Measurements from ENCODE around the gene OSBPL10.

DNA sequence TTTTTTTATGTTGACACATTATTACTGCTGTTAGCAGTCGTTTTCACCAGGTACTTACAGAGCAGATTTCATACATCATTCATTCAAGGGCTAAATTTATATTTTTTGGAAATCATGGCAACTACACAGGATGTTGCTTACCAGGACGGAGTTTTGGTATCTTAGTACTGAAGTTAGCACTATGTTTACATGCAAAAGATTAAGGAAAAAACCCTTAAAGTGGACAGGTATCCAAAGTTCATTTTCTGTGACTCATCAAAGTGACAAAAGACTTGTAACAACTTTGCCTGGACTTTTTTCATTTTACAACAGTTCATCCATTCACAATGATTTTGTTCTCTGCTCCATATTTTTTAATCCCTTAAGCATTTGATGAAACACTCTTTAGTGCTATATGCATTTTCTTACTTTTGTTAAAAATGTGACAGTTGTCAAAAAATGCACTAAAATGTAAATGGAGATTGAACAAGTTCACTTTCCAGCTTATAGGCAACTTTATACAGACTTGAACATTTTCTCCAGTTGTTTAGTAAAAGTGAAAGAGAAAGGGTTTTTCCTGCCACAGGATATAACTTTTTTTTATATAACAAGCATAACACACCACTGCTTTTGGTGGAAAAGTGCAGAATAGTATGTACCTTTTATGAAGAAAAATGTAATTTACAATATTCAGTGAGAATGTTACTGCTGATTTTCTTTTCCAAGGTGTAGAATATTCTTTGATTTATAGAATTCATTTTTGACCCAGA lies 344.2 kb downstream of the OSBPL10 start:
- TF ChIP-seq, protein P1, sequence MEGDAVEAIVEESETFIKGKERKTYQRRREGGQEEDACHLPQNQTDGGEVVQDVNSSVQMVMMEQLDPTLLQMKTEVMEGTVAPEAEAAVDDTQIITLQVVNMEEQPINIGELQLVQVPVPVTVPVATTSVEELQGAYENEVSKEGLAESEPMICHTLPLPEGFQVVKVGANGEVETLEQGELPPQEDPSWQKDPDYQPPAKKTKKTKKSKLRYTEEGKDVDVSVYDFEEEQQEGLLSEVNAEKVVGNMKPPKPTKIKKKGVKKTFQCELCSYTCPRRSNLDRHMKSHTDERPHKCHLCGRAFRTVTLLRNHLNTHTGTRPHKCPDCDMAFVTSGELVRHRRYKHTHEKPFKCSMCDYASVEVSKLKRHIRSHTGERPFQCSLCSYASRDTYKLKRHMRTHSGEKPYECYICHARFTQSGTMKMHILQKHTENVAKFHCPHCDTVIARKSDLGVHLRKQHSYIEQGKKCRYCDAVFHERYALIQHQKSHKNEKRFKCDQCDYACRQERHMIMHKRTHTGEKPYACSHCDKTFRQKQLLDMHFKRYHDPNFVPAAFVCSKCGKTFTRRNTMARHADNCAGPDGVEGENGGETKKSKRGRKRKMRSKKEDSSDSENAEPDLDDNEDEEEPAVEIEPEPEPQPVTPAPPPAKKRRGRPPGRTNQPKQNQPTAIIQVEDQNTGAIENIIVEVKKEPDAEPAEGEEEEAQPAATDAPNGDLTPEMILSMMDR (IDR thresholded peaks at IDR 0.05) = no peak
- TF ChIP-seq POLR2A (IDR thresholded peaks at IDR 0.05) = no peak

All from ovary (tissue), 3 donors.